CMK (cell line): ENCODE data around the gene PACS2.
A peak's percentile ranks its signal among the peaks of the same experiment; 100 is the strongest.
"Not testable (repeated sequence)": the region's sequence is repeated elsewhere in the genome, so short reads cannot be mapped to it uniquely, and the experiment has no call there.

Source experiments
- DNase-seq: peaks from one replicate; pipeline ENCODE4 v3.0.0-alpha.2; 2010; ENCODE audit warnings: low read depth

PACS2 gene

GRCh38 chr14:105333020-105333490, 18.5 kb downstream of the PACS2 start:
- DNase-seq = no peak

DNA sequence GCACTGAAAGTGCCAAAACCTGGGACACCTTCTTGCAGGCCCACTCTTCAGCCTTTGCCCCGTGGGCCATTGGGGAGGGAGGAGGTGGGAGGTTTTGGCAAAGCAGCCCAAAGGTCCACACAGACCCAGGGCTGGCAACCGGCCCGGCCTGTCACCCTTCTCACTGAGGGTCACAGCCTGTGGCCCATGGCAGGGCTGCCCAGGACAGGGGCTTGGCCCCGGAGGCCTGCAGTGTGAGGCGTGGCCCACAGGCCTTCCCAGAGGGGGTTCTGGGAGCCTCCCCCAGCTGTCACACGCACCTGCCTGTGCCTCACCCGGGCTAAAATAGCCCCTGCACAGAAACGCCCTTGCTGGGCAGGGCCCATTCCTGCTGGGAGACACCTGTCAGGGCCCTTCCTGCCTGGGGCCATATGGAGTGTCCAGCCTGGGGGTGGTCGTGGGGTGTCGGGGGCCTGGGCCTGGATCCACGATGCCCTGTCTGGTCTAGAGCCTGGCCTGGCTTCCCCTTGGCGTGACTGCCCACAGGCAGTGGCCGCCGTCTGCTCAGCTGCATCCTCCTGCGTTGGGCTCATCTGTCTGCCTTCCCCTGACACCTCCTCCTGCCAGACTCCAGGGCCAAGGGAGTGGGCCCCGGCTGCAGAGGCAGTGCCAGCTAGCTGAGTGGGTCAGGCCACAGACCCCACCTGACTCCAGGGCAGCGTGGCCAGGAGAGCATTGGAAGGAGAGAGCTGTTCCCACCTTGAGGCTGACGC, 19.2 kb downstream of the PACS2 start:
- DNase-seq = no peak

GRCh38 chr14:105334383-105335230, 20.1 kb downstream of the PACS2 start:
- DNase-seq = no peak

DNA sequence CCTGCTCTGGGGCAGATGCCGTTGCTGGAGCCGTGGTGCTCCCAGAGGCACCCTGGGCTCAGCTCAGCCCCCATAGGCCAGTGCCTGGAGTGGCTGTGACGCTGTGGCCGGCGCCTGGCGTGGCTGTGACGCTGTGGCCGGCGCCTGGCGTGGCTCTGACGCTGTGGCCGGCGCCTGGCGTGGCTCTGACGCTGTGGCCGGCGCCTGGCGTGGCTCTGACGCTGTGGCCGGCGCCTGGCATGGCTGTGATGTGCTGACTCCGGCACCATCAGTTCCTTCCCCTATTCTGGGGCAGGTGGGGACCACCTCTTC, 20.6 kb downstream of the PACS2 start:
- DNase-seq = not testable (repeated sequence)

DNA sequence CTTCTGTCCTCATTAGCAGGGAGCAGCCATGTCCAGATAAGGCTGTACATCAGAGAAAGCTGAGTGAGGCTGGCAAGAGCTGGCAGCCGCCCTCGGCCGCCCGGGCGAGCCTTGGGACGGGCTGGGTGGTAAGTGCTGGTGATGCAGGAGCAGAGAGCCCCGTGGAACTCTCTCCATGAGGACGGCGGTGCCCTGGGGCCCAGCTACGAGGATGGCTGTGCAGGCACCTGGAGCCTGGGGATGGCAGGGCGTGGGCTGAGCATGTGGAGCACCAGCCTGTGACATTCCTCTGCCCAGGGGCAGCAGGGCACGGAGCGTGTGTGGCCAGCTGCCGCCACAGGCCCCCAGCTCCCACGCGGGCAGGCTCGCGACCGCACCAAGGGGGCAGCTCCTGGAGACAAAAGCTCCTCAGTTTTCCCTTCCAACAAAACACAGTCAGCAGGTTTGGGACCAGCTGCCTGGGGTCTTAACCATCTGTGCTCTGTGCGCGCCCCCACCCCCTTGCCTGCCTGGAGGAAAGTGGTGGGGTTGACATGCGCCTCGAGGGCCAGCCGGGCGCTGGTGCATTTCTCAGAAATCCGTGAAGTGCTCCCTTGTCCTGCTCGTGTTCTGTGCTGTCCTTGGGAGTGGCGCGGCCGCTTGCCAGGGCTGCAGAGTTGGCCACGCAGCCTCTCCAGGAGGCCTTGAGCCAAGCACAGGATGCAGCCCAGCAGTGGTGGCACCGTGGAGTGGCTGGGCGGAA, 21.4 kb downstream of the PACS2 start:
- DNase-seq = no peak

DNA sequence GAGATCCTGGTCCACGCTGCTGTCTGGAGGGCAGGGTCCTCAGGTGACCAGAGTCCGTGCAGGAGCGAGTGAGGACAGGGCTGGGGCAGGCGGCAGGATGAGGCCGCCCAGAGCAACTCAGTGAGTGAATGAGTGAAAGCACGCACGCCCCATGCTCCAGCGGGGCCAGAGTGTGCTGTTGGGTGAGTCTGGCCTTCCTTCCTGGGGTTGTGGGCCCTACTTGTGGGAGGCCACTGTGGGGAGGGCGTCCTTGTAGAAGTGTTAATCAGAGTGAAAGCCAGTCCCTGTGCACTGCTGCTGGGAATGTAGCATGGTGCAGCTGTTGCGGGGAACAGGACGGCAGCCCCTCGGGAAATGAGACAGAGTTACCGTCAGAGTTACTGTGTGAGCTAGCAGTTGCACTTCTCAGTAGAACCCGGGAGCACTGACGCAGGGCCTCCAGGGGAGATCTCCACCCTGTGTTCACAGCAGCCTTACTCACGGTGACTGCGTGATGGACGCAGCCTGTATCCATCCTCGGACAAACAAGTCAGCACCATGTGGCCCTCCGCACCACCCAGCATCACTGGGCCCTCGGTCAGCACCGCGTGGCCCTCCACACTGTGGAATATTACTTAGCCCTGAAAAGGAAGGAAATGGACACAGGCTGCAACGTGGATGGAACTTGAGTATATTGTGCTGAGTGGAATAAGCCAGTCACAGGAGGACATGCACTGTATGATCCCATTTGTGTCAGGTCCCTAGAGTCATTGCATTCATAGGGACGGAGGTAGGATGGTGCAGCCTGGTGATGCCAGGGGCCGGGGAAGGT, 22.1 kb downstream of the PACS2 start:
- DNase-seq = no peak

DNA sequence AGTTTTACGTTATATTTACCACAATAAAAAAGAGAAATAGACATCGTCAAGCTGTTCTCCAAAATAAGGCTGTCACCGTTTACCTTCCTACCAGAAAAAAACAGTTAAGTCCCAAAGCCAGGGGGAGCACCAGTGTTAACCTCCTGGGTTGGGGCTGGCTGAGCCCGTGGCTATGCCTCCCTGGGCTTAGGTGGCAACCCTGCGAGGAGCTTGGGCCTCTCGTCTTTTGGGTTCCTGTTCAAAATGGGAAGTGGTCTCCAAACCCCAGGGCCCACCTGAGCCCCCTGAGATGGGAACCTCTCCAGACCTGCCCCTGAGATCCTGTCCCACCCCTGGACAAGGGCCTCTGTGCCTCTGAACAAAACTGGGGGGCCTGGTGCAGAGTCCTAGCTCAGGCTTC, 22.9 kb downstream of the PACS2 start:
- DNase-seq = no peak

GRCh38 chr14:105337966-105338741, 23.6 kb downstream of the PACS2 start:
- peak; percentile 41 for DNase-seq

DNA sequence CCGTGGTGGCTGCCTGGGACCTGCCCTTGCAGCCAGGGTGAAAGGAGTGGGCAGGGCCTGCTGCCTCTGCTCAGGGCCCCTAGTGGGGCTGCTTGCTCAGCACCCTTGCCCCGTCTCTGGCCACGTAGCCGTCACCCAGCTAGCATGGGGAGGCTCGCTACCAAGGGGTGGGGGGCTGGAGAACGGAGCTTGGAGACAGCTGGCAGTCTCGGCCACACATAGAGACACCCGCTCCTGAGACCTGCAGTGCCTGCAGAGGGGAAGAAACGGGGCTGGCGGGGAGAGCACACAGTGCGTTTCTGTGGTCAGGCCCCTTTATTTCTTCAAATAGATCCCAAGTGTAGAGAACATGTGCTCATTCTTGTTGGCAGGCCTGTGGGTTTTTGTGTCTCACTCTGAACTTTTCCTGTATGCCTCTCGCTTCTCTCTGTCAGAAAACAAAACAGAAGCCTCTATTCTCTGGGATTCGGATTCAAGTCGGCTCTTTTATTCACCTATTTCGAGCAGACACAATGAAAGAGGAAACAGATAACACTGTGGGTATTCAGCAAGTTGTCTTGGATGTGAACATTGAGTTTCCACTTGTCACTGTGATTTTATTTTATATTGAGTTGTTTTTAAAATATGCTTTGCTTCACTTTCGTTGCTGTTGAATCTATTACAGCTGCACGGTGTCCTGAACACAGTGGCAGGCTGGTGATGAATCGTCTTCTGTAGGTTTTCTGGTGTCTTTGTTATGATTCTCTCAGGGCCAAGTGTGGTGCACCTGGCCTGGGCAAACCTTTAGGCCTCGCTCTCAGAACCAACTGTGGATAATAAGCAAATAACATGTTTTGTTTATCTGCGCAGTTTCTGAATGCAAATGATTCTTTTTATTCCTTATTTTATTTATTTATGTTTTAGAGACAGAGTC, 26.5 kb downstream of the PACS2 start:
- no peak for DNase-seq

DNA sequence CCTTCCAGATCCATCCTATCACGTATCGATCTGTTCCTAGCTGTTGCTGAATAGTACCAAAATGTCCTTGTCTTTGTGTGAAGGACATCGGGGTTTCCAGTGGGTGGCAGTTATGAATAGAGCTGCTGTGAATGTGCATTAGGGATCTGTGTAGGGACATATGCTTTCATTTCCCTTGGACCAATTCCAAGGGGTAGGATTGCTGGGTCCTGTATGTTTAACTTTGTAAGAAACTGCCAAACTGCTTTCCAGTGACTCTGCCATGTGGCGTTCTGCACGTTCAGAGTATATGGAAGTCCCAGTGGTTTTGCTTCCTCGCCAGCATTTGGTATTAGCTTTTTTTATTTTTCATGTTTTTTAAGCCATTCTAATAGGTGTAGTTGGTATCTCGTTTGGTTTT, 28.6 kb downstream of the PACS2 start:
- DNase-seq = no peak

GRCh38 chr14:105346200-105346533, 31.6 kb downstream of the PACS2 start:
- no peak for DNase-seq

DNA sequence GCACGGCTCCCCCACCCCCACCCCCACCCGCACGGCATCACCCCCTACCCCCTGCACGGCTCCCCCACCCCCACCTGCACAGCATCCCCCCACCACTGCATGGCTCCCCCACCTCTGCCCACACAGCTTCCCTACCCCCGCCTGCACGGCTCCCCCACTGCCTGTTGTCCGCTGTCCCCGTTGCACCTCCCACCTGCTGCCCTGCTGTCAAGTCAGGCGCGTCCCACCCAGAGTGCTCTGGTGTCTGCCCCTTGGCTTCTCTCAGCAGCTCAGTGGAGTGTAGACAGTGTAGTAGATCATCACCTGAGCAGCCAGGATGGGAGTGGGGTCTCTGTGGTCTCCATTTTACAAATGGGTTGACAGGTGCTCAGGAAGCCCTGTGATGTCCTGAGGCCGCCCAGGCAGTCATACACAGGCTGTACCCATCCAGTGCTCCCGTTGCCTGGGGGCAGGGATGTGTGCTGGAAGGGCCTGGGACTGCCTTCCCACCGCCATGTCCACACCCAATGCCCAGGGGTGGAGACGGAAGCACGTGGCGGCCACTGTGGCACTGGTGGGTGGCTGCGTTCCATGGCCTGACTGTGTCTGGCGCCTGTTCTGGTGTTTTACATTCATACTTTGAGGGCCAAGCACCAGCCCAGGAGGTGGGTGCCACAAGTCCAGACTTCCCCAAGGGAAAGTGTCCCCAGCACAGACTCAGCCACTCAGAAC, 32.5 kb downstream of the PACS2 start:
- DNase-seq = no peak

DNA sequence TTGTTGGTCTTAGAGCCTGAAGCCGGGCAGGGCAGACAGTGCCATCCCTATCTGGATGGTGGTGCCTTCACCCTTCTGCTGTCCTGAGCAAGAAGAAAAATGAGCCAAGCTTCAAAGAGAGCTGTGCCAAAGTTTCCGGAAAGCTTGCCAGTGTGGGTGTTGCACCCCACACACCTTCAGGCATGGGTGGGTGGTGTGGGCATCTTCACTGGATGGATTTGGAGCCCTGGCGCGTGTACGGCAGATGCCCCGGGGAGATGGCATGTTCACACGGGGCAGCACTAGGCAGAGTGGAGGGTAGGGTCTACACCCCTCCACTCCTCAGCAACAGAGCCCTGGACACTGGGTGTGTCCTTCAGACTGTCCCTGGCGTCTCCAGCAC, 33.0 kb downstream of the PACS2 start:
- no peak for DNase-seq

DNA sequence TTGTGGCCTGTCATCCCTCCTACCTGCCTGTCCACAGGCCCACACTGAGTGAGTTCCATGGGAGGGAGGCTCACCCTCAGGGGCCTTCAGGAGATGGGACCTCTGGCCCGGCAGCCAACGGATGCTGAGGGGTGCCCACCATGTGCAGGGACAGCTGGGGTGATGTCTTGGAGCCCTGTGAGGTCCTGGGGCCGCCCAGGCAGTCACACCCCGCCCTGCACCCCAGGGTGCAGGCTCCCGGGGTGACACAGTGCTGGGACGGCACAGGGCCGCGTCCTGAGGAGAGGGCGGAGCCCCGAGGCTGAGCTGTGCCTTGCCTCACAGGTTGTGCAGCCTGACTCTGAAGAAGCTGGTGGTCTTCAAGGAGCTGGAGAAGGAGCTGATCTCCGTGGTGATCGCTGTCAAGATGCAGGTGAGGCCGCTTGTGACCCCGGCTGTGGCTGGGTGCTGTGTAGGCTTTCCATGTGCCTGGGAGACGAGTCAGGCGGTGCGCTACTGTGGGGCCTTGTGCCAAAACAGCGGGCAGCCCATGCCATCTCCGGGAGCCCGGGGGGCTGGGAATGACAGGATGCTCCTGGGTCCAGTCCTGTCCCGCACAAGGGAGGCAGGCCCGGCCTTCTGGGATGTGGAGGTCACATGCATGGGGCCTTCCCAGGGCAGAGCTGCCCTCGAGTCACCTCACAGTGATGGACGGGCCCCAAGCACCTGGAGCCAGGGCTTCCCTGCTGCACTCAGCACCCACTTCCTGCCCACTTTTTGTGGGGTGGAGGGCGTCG, 33.8 kb downstream of the PACS2 start:
- no peak for DNase-seq

- no peak for DNase-seq
Observed at GRCh38 chr14:105348945-105349699, 34.6 kb downstream of the PACS2 start.

DNA sequence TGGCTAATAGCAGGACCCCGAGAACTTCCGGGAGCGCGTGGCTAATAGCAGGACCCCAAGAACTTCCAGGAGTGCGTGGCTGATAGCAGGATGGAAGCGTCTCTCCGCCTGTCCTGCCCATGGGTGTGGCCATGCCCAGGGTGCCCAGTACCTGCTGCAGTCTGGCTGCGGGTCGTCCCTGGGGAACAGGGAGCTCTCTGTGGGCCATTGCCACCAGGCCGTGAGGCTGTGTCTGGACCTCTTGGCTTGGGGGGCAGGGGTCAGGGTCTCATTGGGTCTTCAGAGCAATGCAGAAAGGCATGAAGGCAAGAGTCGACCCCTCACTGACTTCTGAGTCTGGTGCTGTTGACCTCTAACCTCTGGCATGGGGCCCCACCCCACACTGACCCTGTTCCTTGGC, 35.4 kb downstream of the PACS2 start:
- no peak for DNase-seq

GRCh38 chr14:105350450-105351244, 36.1 kb downstream of the PACS2 start:
- no peak for DNase-seq
